Measurements from ENCODE around the gene NR4A3.

GRCh38 chr9:99827244-99827643, 5.6 kb downstream of the NR4A3 start:
- TF ChIP-seq CTCF (IDR thresholded peaks at IDR 0.05) (no peak), POLR2A (IDR thresholded peaks at IDR 0.05) (no peak)

Data from heart left ventricle (tissue), 13 donors.